HepG2 (cell line): Measurements from ENCODE around the gene HHATL. TPM values are rescaled to one million over a fixed set of nuclear protein-coding genes. Genes with fewer than 3 reads are reported as not detected.

Experiments
- ATF7 ChIP-seq, 2 experiments: fragments of 450-650 bp in 1 of 2; sonication (generic) in 1 of 2; formaldehyde crosslinking in 1 of 2; IDR thresholded peaks; 2 replicates each; pipeline versions ENCODE4 v1.4.0 to v1.6.1; 2016 to 2020; ENCODE audit warnings: antibody characterized with exemption in 1 of 2, mild to moderate bottlenecking in 1 of 2, missing genetic modification reagents in 1 of 2
- BRCA1 ChIP-seq: sonication (generic); formaldehyde crosslinking; IDR thresholded peaks from 2 replicates; pipeline ENCODE4 v1.4.0; 2020; ENCODE audit warnings: missing genetic modification reagents
- ELF3 ChIP-seq: IDR thresholded peaks from 2 replicates; pipeline ENCODE4 v1.6.1; 2016; ENCODE audit warnings: missing genetic modification reagents, missing compliant biosample characterization
- FOXP1 ChIP-seq, 2 experiments: fragments of 450-650 bp in 1 of 2; IDR thresholded peaks; 2 replicates each; pipeline ENCODE4 v1.6.1; 2017 to 2018; ENCODE audit warnings: antibody characterized with exemption in 1 of 2
- GFI1 ChIP-seq: sonication (generic); formaldehyde crosslinking; IDR thresholded peaks from 2 replicates; pipeline ENCODE4 v1.5.0; 2020; ENCODE audit warnings: missing genetic modification reagents, mild to moderate bottlenecking, borderline replicate concordance
- GPN1 ChIP-seq: sonication (generic); formaldehyde crosslinking; IDR thresholded peaks from 2 replicates; pipeline ENCODE4 v1.5.1; 2020; ENCODE audit warnings: missing genetic modification reagents, borderline replicate concordance
- HMG20B ChIP-seq: conservative IDR thresholded peaks from 2 replicates; pipeline ENCODE4 v1.6.1; 2016; ENCODE audit warnings: missing genetic modification reagents, missing compliant biosample characterization
- KDM4B ChIP-seq: sonication (generic); formaldehyde crosslinking; IDR thresholded peaks from 2 replicates; pipeline ENCODE4 v1.4.0; 2020; ENCODE audit warnings: missing genetic modification reagents
- MXD4 ChIP-seq: IDR thresholded peaks from 2 replicates; pipeline ENCODE4 v1.6.1; 2016; ENCODE audit warnings: mild to moderate bottlenecking, missing biosample characterization, missing genetic modification reagents
- REL ChIP-seq: sonication (generic); formaldehyde crosslinking; conservative IDR thresholded peaks from 2 replicates; pipeline ENCODE4 v1.8.0; 2022; ENCODE audit warnings: mild to moderate bottlenecking, missing genetic modification reagents, moderate library complexity
- RXRA ChIP-seq: sonication (generic); formaldehyde crosslinking; IDR thresholded peaks from 2 replicates; pipeline ENCODE4 v1.5.1; 2020; ENCODE audit warnings: missing genetic modification reagents
- SATB2 ChIP-seq: sonication (generic); formaldehyde crosslinking; IDR thresholded peaks from 2 replicates; pipeline ENCODE4 v1.5.0; 2020; ENCODE audit warnings: missing genetic modification reagents
- SMYD3 ChIP-seq: sonication (generic); formaldehyde crosslinking; IDR thresholded peaks from 2 replicates; pipeline ENCODE4 v1.8.1; 2023; ENCODE audit warnings: mild to moderate bottlenecking, missing genetic modification reagents
- THAP11 ChIP-seq: IDR thresholded peaks from 2 replicates; pipeline ENCODE4 v1.6.1; 2016; ENCODE audit warnings: missing biosample characterization, missing genetic modification reagents
- YY1 ChIP-seq: IDR thresholded peaks from 2 replicates; pipeline ENCODE4 v1.6.1; 2011; ENCODE audit warnings: low read length, low read depth, moderate library complexity, mild to moderate bottlenecking; ENCODE audit not compliant: insufficient read depth, insufficient replicate concordance
- ZFAT ChIP-seq: sonication (generic); formaldehyde crosslinking; conservative IDR thresholded peaks from 2 replicates; pipeline ENCODE4 v1.8.1; 2023; ENCODE audit warnings: missing genetic modification reagents, inconsistent platforms
- ZNF33B ChIP-seq: sonication (generic); formaldehyde crosslinking; IDR thresholded peaks from 2 replicates; pipeline ENCODE4 v1.5.1; 2020; ENCODE audit warnings: mild to moderate bottlenecking, missing genetic modification reagents
- ZNF562 ChIP-seq: sonication (generic); formaldehyde crosslinking; IDR thresholded peaks from 2 replicates; pipeline ENCODE4 v1.8.0; 2022; ENCODE audit warnings: missing genetic modification reagents, borderline replicate concordance
- ZNF564 ChIP-seq: sonication (generic); formaldehyde crosslinking; IDR thresholded peaks from 2 replicates; pipeline ENCODE4 v1.8.1; 2023; ENCODE audit warnings: mild to moderate bottlenecking, missing genetic modification reagents
- polyA plus RNA-seq, 8 experiments: library from polyadenylated mRNA; depleted of rRNA in 3 of 8; stranded (reverse) in 7 of 8; unstranded in 1 of 8; fragments of >200 nt; fragmentation: Illumina TruSeq in 4 of 8; extraction: Trizol in 4 of 8; gene quantifications; 2 replicates each; pipeline versions ENCODE4 v1.2.1 to v1.2.3, GENCODE V29; 2011 to 2016; ENCODE audit warnings: low read depth in 4 of 8, missing spikeins in 1 of 8, mixed read lengths in 1 of 8; ENCODE audit not compliant: insufficient read depth in 1 of 8
- total RNA-seq, 5 experiments: library from RNA; depleted of rRNA; stranded (reverse); fragments of >200 nt; fragmentation: Illumina TruSeq; extraction: Trizol; gene quantifications; 2 replicates each; pipeline ENCODE4 v1.2.3, GENCODE V29; 2016; ENCODE audit warnings: low read depth in 1 of 5
- TF ChIP-seq, protein P1 (sequence below): sonication (generic); formaldehyde crosslinking; IDR thresholded peaks from 2 replicates; pipeline ENCODE4 v1.4.0; 2020; ENCODE audit warnings: missing genetic modification reagents
- TF ChIP-seq, protein P2 (sequence below): sonication (generic); formaldehyde crosslinking; IDR thresholded peaks from 2 replicates; pipeline ENCODE4 v1.8.1; 2023; ENCODE audit warnings: mild to moderate bottlenecking, missing genetic modification reagents
- TF ChIP-seq, protein P3 (sequence below): sonication (generic); formaldehyde crosslinking; IDR thresholded peaks from 2 replicates; pipeline ENCODE4 v1.4.0; 2020; ENCODE audit warnings: mild to moderate bottlenecking, low read depth, missing genetic modification reagents

Gene HHATL
- total and polyA plus RNA-seq, 2 of the 13 experiments (the other 11 are each of a cell fraction or from before 2014, with no cell fraction given) = 0.26 TPM; not detected in 1

DNA sequence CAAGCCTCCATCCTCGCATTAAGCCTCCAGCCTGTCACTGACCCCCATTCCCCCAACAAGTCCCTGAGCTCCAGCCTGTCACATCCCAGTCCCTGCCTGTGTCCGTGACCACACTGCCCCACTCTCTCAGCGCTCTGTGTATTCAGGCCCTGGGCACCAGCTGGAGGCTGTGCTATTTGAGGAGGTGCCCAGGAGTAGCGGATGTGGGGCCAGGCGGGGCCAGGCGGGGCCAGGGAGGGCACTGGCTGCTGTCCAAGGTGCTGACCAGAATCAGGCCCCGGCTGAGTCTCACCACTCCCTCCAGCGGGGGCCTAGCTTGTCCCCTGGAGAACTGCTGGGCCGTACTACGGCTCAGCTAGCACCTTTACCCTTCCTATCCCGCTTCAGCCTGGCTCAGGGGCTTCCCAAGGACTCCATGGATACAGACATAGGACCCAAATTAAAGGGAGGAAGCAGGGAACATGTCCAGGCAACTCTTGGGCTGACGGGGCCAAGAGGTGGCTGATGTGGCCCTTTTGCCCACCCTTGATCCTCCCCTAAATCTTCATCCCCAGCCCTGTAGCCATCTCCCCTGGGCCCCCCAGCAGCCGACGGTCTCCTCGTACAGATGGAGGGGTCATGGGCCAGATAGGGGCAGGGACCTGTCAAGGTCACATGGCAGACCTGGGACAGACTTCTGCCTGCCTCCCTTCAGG, 1.1 kb downstream of the HHATL start (continued):
- TF ChIP-seq YY1 = no peak
- peak; percentile 49; the same call in 1 of the 2 replicates for TF ChIP-seq SMYD3 (CRISPR knock-in tag)
- 0 out of 2 replicates have a peak, but pooled peaks have one; percentile 60 for TF ChIP-seq REL
- peak; percentile 60; the same call in 1 of the 2 replicates for TF ChIP-seq MXD4
- peak; percentile 77; the same call in 1 of the 2 replicates for TF ChIP-seq HMG20B (CRISPR knock-in tag)
- TF ChIP-seq FOXP1 (IDR thresholded peaks at IDR 0.05) = no peak
- no peak for TF ChIP-seq FOXP1 (CRISPR knock-in tag; IDR thresholded peaks at IDR 0.05)
- peak; percentile 87; the same call in 1 of the 2 replicates for TF ChIP-seq BRCA1 (CRISPR knock-in tag)
- TF ChIP-seq ZNF33B (CRISPR knock-in tag) = no peak
- TF ChIP-seq, protein P1, sequence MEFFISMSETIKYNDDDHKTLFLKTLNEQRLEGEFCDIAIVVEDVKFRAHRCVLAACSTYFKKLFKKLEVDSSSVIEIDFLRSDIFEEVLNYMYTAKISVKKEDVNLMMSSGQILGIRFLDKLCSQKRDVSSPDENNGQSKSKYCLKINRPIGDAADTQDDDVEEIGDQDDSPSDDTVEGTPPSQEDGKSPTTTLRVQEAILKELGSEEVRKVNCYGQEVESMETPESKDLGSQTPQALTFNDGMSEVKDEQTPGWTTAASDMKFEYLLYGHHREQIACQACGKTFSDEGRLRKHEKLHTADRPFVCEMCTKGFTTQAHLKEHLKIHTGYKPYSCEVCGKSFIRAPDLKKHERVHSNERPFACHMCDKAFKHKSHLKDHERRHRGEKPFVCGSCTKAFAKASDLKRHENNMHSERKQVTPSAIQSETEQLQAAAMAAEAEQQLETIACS (CRISPR knock-in tag) = no peak
- 0 out of 2 replicates have a peak, but pooled peaks have one; percentile 39 for TF ChIP-seq GFI1 (CRISPR knock-in tag)
- TF ChIP-seq ZNF564 (CRISPR knock-in tag) = peak; percentile 76; the same call in 1 of the 2 replicates
- TF ChIP-seq ZNF562 (CRISPR knock-in tag) = no peak
- TF ChIP-seq ELF3 (CRISPR knock-in tag) = peak; percentile 65
- TF ChIP-seq, protein P2, sequence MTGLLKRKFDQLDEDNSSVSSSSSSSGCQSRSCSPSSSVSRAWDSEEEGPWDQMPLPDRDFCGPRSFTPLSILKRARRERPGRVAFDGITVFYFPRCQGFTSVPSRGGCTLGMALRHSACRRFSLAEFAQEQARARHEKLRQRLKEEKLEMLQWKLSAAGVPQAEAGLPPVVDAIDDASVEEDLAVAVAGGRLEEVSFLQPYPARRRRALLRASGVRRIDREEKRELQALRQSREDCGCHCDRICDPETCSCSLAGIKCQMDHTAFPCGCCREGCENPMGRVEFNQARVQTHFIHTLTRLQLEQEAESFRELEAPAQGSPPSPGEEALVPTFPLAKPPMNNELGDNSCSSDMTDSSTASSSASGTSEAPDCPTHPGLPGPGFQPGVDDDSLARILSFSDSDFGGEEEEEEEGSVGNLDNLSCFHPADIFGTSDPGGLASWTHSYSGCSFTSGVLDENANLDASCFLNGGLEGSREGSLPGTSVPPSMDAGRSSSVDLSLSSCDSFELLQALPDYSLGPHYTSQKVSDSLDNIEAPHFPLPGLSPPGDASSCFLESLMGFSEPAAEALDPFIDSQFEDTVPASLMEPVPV (CRISPR knock-in tag) = 0 out of 2 replicates have a peak, but pooled peaks have one; percentile 35
- peak; percentile 48 for TF ChIP-seq THAP11 (CRISPR knock-in tag)
- TF ChIP-seq GPN1 (CRISPR knock-in tag) = peak; percentile 85; the same call in 1 of the 2 replicates
- TF ChIP-seq RXRA (CRISPR knock-in tag) = peak; percentile 44; the same call in 1 of the 2 replicates
- TF ChIP-seq ATF7 (IDR thresholded peaks at IDR 0.05) = no peak
- TF ChIP-seq ATF7 (CRISPR knock-in tag; IDR thresholded peaks at IDR 0.05) = no peak
- TF ChIP-seq SATB2 = peak; percentile 82
- TF ChIP-seq, protein P3, sequence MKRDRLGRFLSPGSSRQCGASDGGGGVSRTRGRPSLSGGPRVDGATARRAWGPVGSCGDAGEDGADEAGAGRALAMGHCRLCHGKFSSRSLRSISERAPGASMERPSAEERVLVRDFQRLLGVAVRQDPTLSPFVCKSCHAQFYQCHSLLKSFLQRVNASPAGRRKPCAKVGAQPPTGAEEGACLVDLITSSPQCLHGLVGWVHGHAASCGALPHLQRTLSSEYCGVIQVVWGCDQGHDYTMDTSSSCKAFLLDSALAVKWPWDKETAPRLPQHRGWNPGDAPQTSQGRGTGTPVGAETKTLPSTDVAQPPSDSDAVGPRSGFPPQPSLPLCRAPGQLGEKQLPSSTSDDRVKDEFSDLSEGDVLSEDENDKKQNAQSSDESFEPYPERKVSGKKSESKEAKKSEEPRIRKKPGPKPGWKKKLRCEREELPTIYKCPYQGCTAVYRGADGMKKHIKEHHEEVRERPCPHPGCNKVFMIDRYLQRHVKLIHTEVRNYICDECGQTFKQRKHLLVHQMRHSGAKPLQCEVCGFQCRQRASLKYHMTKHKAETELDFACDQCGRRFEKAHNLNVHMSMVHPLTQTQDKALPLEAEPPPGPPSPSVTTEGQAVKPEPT (CRISPR knock-in tag) = 0 out of 2 replicates have a peak, but pooled peaks have one; percentile 31
- peak; percentile 94 for TF ChIP-seq KDM4B (CRISPR knock-in tag)
- no peak for TF ChIP-seq ZFAT (CRISPR knock-in tag)
